K562 (cell line): ENCODE results near the gene ZNRD2. TPM values are rescaled to one million over a fixed set of nuclear protein-coding genes. Genes with fewer than 3 reads are reported as not detected.

Source experiments
- BCL6 ChIP-seq: fragments of 250-450 bp; sonication (Bioruptor Pico); IDR thresholded peaks from 2 replicates; pipeline ENCODE4 v1.4.0; 2020
- BCOR ChIP-seq: fragments of 450-650 bp; IDR thresholded peaks from 2 replicates; pipeline ENCODE4 v1.6.1; 2016
- ETS2 ChIP-seq: IDR thresholded peaks from 2 replicates; pipeline ENCODE4 v1.6.1; 2016; ENCODE audit warnings: borderline replicate concordance, missing genetic modification characterization, mild to moderate bottlenecking, moderate library complexity, missing compliant biosample characterization; ENCODE audit not compliant: poor library complexity, severe bottlenecking
- GABPA ChIP-seq: fragments of 200-800 bp; sonication (Bioruptor generic); conservative IDR thresholded peaks from 2 replicates; pipeline ENCODE4 v1.6.1; 2016; ENCODE audit warnings: low read depth, missing genetic modification characterization, missing compliant biosample characterization
- KDM5B ChIP-seq: fragments of 200-600 bp; sonication (generic); IDR thresholded peaks from 2 replicates; pipeline ENCODE4 v1.6.1; 2012; ENCODE audit warnings: low read depth, mild to moderate bottlenecking, moderate library complexity, low read length, control low read depth, inconsistent platforms; ENCODE audit not compliant: insufficient replicate concordance
- POLR2A ChIP-seq: fragments of 450-650 bp; conservative IDR thresholded peaks from 2 replicates; pipeline ENCODE4 v1.6.1; 2016
- RBBP5 ChIP-seq: fragments of 200-600 bp; sonication (generic); IDR thresholded peaks from 2 replicates; pipeline ENCODE4 v1.6.1; 2012; ENCODE audit warnings: borderline replicate concordance, mild to moderate bottlenecking, low read length, control low read depth, inconsistent platforms; ENCODE audit not compliant: insufficient read depth, poor library complexity, severe bottlenecking
- YY1 ChIP-seq, 3 experiments: IDR thresholded peaks; 2 replicates each; pipeline ENCODE4 v1.6.1; 2011; ENCODE audit warnings: low read length in 2 of 3, mild to moderate bottlenecking in 2 of 3, moderate library complexity in 2 of 3, borderline replicate concordance in 1 of 3, control low read depth in 1 of 3, low read depth in 1 of 3; ENCODE audit not compliant: insufficient read depth in 3 of 3, insufficient replicate concordance in 2 of 3, control insufficient read depth in 1 of 3, insufficient read length in 1 of 3; ENCODE audit errors: extremely low read depth in 1 of 3
- ZKSCAN1 ChIP-seq: fragments of 150-350 bp; IDR thresholded peaks from 2 replicates; pipeline ENCODE4 v1.6.1; 2016; ENCODE audit warnings: low read depth, low read length
- ZNF668 ChIP-seq: fragments of 250-450 bp; sonication (Bioruptor Pico); IDR thresholded peaks from 2 replicates; pipeline ENCODE4 v1.8.0; 2022; ENCODE audit warnings: mild to moderate bottlenecking, inconsistent platforms
- polyA plus RNA-seq, 8 experiments: library from polyadenylated mRNA; depleted of rRNA in 4 of 8; stranded (reverse) in 5 of 8; unstranded in 3 of 8; fragments of >200 nt; fragmentation: Nextera tagmentation in 2 of 8; fragmentation: Illumina TruSeq in 1 of 8; extraction: Ambion mirVana in 2 of 8; extraction: Trizol in 1 of 8; gene quantifications; 2 replicates each; pipeline versions ENCODE4 v1.2.1 to v1.2.3, GENCODE V29; 2011 to 2014; ENCODE audit warnings: inconsistent platforms in 1 of 8, missing spikeins in 1 of 8
- total RNA-seq, 7 experiments: library from RNA; depleted of rRNA in 6 of 7; stranded (reverse); fragments of >200 nt in 6 of 7; fragmentation: Illumina TruSeq in 2 of 7; extraction: Trizol in 2 of 7; gene quantifications; 2 replicates each; pipeline versions ENCODE4 v1.2.1 to v1.2.3, GENCODE V29; 2011 to 2021; ENCODE audit warnings: low replicate concordance in 1 of 7
- TF ChIP-seq, protein P1 (sequence below): fragments of 250-450 bp; sonication (Bioruptor Pico); IDR thresholded peaks from 2 replicates; pipeline ENCODE4 v1.4.0; 2020
- TF ChIP-seq, protein P2 (sequence below): sonication (generic); formaldehyde crosslinking; IDR thresholded peaks from 2 replicates; pipeline ENCODE4 v1.8.1; 2023; ENCODE audit warnings: mild to moderate bottlenecking, missing genetic modification reagents, moderate library complexity
- TF ChIP-seq, protein P3 (sequence below): fragments of 200-800 bp; sonication (Bioruptor generic); IDR thresholded peaks from 2 replicates; pipeline ENCODE4 v1.6.1; 2016; ENCODE audit warnings: missing genetic modification characterization, missing compliant biosample characterization

The ZNRD2 gene
- total and polyA plus RNA-seq, 9 of the 15 experiments (the other 6 are each of a cell fraction or from before 2014, with no cell fraction given) = 13.4 to 129 (median 60.4) TPM

DNA sequence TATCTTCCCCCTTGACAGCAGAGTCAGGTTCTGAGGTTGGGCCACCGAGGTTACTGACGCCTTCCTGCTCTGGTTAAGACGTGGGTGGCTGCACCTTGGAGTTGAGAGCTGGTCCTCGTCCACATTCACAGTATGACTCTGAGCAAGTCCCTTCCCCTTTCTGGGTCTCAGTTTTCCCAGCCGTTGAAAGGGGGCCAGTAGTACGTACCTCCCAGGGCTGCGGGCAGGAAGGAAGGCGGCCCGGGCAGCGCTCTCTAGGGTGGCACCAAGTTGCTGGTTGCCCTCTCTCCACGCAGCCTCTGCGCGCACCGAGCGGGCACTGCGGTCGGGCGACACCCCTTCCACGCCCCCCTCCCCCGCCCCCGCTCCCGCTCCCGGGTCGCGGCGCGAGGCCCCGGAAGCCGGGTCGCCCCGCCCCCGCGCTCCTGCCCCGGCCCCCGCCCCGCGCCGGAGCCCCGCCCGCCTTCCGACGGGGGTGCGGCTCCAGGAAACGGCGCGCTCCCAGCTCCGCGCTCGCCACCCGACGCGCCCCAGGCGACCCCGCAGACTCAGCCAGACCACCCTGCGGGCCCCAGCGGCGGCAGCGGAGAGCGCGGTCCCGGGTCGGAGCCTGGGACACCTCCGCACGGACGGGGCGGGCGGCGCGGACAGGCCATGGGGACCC, 5.4 kb downstream of the ZNRD2 start, which contains the start of gene EHBP1L1 (continued):
- TF ChIP-seq, protein P1, sequence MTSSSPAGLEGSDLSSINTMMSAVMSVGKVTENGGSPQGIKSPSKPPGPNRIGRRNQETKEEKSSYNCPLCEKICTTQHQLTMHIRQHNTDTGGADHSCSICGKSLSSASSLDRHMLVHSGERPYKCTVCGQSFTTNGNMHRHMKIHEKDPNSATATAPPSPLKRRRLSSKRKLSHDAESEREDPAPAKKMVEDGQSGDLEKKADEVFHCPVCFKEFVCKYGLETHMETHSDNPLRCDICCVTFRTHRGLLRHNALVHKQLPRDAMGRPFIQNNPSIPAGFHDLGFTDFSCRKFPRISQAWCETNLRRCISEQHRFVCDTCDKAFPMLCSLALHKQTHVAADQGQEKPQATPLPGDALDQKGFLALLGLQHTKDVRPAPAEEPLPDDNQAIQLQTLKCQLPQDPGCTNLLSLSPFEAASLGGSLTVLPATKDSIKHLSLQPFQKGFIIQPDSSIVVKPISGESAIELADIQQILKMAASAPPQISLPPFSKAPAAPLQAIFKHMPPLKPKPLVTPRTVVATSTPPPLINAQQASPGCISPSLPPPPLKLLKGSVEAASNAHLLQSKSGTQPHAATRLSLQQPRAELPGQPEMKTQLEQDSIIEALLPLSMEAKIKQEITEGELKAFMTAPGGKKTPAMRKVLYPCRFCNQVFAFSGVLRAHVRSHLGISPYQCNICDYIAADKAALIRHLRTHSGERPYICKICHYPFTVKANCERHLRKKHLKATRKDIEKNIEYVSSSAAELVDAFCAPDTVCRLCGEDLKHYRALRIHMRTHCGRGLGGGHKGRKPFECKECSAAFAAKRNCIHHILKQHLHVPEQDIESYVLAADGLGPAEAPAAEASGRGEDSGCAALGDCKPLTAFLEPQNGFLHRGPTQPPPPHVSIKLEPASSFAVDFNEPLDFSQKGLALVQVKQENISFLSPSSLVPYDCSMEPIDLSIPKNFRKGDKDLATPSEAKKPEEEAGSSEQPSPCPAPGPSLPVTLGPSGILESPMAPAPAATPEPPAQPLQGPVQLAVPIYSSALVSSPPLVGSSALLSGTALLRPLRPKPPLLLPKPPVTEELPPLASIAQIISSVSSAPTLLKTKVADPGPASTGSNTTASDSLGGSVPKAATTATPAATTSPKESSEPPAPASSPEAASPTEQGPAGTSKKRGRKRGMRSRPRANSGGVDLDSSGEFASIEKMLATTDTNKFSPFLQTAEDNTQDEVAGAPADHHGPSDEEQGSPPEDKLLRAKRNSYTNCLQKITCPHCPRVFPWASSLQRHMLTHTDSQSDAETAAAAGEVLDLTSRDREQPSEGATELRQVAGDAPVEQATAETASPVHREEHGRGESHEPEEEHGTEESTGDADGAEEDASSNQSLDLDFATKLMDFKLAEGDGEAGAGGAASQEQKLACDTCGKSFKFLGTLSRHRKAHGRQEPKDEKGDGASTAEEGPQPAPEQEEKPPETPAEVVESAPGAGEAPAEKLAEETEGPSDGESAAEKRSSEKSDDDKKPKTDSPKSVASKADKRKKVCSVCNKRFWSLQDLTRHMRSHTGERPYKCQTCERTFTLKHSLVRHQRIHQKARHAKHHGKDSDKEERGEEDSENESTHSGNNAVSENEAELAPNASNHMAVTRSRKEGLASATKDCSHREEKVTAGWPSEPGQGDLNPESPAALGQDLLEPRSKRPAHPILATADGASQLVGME (CRISPR knock-in tag) = peak; percentile 24; the same call in 1 of the 2 replicates
- TF ChIP-seq RBBP5 = peak; percentile 21
- TF ChIP-seq, protein P2, sequence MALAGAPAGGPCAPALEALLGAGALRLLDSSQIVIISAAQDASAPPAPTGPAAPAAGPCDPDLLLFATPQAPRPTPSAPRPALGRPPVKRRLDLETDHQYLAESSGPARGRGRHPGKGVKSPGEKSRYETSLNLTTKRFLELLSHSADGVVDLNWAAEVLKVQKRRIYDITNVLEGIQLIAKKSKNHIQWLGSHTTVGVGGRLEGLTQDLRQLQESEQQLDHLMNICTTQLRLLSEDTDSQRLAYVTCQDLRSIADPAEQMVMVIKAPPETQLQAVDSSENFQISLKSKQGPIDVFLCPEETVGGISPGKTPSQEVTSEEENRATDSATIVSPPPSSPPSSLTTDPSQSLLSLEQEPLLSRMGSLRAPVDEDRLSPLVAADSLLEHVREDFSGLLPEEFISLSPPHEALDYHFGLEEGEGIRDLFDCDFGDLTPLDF = no peak; the same call in 1 of the 2 replicates
- 0 out of 2 replicates have a peak, but pooled peaks have one; percentile 39 for TF ChIP-seq ZNF668 (CRISPR knock-in tag)
- peak; percentile 6 for TF ChIP-seq KDM5B
- TF ChIP-seq POLR2A = peak; percentile 61
- peak in 1 of 3 experiments; percentile 19 for TF ChIP-seq YY1 (IDR thresholded peaks at IDR 0.05; ENCODE audit: borderline replicate concordance in 1 of 3, control insufficient read depth in 1 of 3, extremely low read depth in 1 of 3, insufficient read depth in 3 of 3, insufficient read length in 1 of 3, insufficient replicate concordance in 2 of 3, low read depth in 1 of 3, low read length in 2 of 3)
- TF ChIP-seq GABPA (tag) = peak; percentile 70
- 0 out of 2 replicates have a peak, but pooled peaks have one; percentile 16 for TF ChIP-seq ZKSCAN1
- TF ChIP-seq, protein P3, sequence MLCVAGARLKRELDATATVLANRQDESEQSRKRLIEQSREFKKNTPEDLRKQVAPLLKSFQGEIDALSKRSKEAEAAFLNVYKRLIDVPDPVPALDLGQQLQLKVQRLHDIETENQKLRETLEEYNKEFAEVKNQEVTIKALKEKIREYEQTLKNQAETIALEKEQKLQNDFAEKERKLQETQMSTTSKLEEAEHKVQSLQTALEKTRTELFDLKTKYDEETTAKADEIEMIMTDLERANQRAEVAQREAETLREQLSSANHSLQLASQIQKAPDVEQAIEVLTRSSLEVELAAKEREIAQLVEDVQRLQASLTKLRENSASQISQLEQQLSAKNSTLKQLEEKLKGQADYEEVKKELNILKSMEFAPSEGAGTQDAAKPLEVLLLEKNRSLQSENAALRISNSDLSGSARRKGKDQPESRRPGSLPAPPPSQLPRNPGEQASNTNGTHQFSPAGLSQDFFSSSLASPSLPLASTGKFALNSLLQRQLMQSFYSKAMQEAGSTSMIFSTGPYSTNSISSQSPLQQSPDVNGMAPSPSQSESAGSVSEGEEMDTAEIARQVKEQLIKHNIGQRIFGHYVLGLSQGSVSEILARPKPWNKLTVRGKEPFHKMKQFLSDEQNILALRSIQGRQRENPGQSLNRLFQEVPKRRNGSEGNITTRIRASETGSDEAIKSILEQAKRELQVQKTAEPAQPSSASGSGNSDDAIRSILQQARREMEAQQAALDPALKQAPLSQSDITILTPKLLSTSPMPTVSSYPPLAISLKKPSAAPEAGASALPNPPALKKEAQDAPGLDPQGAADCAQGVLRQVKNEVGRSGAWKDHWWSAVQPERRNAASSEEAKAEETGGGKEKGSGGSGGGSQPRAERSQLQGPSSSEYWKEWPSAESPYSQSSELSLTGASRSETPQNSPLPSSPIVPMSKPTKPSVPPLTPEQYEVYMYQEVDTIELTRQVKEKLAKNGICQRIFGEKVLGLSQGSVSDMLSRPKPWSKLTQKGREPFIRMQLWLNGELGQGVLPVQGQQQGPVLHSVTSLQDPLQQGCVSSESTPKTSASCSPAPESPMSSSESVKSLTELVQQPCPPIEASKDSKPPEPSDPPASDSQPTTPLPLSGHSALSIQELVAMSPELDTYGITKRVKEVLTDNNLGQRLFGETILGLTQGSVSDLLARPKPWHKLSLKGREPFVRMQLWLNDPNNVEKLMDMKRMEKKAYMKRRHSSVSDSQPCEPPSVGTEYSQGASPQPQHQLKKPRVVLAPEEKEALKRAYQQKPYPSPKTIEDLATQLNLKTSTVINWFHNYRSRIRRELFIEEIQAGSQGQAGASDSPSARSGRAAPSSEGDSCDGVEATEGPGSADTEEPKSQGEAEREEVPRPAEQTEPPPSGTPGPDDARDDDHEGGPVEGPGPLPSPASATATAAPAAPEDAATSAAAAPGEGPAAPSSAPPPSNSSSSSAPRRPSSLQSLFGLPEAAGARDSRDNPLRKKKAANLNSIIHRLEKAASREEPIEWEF (CRISPR knock-in tag) = no peak
- no peak for TF ChIP-seq ETS2 (tag)
- no peak for TF ChIP-seq BCL6 (CRISPR knock-in tag)
- TF ChIP-seq BCOR = peak; percentile 73
